Stimulated activated CD8-positive, alpha-beta memory T cell treated with anti-CD3 and anti-CD28 coated beads, Interleukin-12 subunit alpha, Interleukin-12 subunit beta, amount 100 ng/mL, for 4 hours (primary cell): Measurements from ENCODE around the gene TIMM10.
A peak's percentile ranks its signal among the peaks of the same experiment; 100 is the strongest.
"Not testable (repeated sequence)": the region's sequence is repeated elsewhere in the genome, so short reads cannot be mapped to it uniquely, and the experiment has no call there.

Experiments
- DNase-seq: peaks from one replicate; pipeline ENCODE4 v3.0.0-alpha.2; 2020; ENCODE audit warnings: low read depth

TIMM10 gene

GRCh38 chr11:57541169-57541568 lies 10.6 kb upstream of the TIMM10 start:
- no peak for DNase-seq

GRCh38 chr11:57539342-57539741 lies 8.8 kb upstream of the TIMM10 start:
- DNase-seq, result no peak

GRCh38 chr11:57536947-57537619 lies 6.5 kb upstream of the TIMM10 start, which contains the start of gene SMTNL1:
SMTNL1 (plus strand) TSS chr11:57537595; CDS start chr11:57542643, 5,048 bp downstream.
- no peak for DNase-seq

GRCh38 chr11:57534449-57534848 lies 3.9 kb upstream of the TIMM10 start:
- DNase-seq, result not testable (repeated sequence)

- no peak for DNase-seq
These were observed 349 bp downstream of the TIMM10 start for GRCh38 chr11:57530215-57530595.

GRCh38 chr11:57529012-57529411 lies 1.5 kb downstream of the TIMM10 start:
- DNase-seq, result no peak

- peak; percentile 37 for DNase-seq
These were observed 3.4 kb downstream of the TIMM10 start for GRCh38 chr11:57527056-57527631.

GRCh38 chr11:57523419-57523818 lies 7.1 kb downstream of the TIMM10 start:
- DNase-seq, result no peak

- no peak for DNase-seq
These were observed 9.4 kb downstream of the TIMM10 start for GRCh38 chr11:57521116-57521515.

GRCh38 chr11:57516061-57516443 lies 14.5 kb downstream of the TIMM10 start:
- DNase-seq, result no peak

- DNase-seq, result peak; percentile 10
These were observed 15.1 kb downstream of the TIMM10 start, which contains the start of gene SLC43A1 for GRCh38 chr11:57515332-57516060. SLC43A1 (minus strand) TSS chr11:57515702; CDS start chr11:57514111, 1,591 bp downstream.

- peak; percentile 31 for DNase-seq
These were observed 15.8 kb downstream of the TIMM10 start for GRCh38 chr11:57514538-57515331.

- no peak for DNase-seq
These were observed 16.5 kb downstream of the TIMM10 start for GRCh38 chr11:57513911-57514537.

GRCh38 chr11:57513452-57513795 lies 17.1 kb downstream of the TIMM10 start:
- DNase-seq, result no peak

- no peak for DNase-seq
These were observed 17.7 kb downstream of the TIMM10 start for GRCh38 chr11:57512646-57513451.

GRCh38 chr11:57511741-57512430 lies 18.7 kb downstream of the TIMM10 start:
- DNase-seq, result no peak

- no peak for DNase-seq
These were observed 22.0 kb downstream of the TIMM10 start for GRCh38 chr11:57508341-57509170.

- DNase-seq, result no peak
These were observed 24.0 kb downstream of the TIMM10 start for GRCh38 chr11:57506522-57506921.

- no peak for DNase-seq
These were observed 26.0 kb downstream of the TIMM10 start for GRCh38 chr11:57504511-57504910.

GRCh38 chr11:57502870-57503269 lies 27.7 kb downstream of the TIMM10 start:
- no peak for DNase-seq
